Stimulated activated CD8-positive, alpha-beta memory T cell treated with anti-CD3 and anti-CD28 coated beads, Interleukin-15, amount 100 ng/mL, for 1 hour (primary cell): Measurements from ENCODE around the gene FSTL5.

ENCODE experiments used
- DNase-seq: peaks from one replicate; pipeline ENCODE4 v3.0.0-alpha.2; 2020; ENCODE audit warnings: low read depth

Gene FSTL5

DNA sequence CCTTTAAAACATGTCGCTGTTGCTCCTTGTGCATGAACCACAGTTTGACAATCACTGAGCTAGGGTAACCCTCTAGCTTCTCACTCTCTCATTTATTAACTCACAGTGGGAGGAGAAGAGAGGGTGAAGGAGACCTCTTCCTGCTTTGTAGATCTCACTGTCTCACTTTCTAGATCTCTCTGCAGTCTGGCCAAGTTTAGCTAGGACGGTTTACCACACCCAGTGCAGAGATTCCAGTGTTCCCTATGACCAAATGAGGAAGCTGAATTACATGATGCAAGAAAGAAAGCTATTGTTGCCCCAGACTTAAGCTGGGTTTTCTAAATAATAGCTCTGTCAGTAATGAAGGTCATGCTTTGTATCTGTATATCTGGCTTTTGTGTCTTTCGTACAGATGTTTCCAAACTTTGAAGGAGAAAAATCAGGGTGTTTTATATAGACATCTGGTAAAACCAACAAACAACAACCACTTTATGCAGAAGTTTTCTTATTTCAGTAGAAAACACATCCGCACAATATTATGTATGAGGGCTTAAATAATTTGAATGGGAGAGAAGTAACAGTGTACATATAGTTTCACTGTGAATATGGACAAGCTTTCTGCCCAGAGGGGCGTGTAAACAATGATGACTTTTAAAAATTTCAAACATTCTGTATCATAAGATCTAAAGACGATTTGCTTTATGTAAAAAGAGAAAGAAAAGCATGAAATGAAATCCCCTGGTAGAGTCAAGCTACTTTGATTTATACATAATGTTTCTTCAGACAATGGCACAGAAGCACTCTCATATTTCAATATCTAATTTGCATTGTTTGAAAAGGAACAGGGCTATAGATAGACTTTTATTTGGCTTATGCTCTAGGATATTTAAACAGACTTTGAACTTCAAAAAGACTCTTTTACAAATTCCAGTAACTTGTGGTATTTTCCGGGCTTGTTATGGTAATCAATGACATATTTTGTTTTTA lies 582.3 kb downstream of the FSTL5 start:
- DNase-seq, result no peak

GRCh38 chr4:161577579-161578301 lies 586.1 kb downstream of the FSTL5 start:
- no peak for DNase-seq

DNA sequence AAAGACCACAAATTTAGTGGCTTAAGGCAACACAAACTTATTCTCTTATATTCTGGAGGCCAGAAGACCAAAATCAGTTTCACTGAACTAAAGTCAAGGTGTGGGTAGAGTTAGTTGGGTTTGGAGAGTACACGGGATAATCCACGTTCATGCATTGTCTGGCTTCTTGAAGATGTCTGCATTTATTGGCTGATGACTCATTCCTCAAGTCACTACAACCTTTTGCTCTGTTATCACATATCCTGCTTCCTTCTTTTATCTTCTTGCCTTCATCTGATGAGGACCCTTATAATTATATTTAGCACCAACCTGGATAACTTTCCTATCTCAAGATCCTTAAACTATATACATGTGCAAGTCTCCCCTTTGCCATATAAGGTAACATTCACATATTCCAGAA lies 590.0 kb downstream of the FSTL5 start:
- DNase-seq, result no peak

GRCh38 chr4:161564230-161564834 lies 599.5 kb downstream of the FSTL5 start:
- DNase-seq, result no peak

DNA sequence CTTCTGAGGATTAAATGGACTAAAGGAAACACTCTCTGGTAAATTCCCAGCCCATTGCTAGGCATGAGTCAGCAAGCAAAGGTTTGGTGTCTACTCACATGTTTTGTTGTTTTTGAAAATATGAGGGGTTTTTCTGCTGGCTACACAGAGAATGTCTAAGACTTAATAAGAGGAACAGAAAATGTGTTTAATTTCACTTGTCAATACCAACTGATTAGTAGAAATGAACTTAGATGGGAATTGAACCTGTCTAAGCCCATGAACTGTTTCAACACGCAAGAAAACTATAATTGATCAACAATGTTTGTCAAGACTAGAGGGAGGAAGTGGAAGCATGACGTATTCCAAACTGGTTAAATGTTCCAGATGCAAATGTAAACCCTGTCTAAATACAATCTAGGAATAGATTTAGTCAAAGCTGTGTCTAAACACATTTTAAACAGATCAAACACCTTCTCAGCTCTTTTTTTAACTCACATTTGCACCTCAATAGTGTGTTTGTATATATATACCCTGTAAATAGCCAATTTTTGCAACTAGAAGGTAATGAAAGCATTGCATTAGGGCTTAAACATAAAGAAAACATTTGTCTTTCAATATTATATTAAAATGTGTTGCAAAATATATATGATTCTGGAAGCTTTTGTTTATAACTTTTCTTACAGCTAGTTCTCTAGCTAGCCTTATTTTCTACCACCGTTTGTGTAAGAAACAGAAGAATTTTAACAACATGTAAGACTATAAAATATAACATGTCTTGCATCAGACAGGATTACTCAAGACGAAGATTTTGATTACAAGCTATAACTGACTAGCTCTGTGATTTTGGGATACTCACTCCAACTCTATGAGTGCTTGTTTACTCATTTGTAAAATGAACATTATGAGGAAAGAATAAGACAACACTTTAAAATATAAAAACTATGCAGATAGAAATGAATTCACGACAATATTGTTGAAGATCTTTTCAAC lies 607.8 kb downstream of the FSTL5 start:
- no peak for DNase-seq

- DNase-seq, result no peak
These were observed 609.3 kb downstream of the FSTL5 start for GRCh38 chr4:161554372-161554990.

- DNase-seq, result no peak
These were observed 616.9 kb downstream of the FSTL5 start for GRCh38 chr4:161546902-161547301.

DNA sequence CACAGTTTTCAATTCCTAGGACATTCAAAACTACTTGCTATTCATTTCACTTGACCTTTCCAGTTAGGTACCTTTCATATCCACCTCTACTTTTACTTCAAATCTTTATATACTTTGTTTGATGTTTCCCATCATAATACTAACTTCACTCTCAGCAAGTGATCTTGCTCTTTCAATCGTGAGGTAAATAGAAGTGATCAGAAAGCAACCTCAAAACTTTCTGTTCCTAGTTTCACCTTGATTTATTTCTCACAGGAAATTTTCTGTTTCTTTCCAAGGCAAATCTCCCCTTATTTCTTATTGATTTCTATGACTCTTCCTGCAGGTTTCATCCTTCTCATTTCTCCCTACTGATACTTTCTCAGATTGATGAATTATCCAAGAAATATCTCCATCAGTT lies 623.5 kb downstream of the FSTL5 start:
- DNase-seq, result no peak

DNA sequence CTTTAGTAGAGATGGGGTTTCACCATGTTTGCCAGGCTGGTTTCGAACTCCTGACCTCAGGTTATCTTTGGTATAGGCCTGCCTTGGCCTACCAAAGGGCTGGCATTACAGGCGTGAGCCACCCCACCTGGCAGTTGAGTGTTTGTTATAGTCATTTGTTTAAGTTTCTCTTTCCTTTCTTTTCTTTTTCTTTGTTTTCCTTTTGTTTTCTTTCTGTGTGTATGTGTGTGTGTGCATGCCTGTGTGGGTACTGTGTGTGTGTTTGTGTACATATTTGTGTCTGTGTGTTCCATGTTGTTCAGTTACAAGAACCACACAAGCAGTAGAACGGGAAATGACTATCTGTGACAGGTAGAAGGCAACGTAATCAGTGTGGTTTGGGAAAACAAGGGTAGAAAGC lies 624.9 kb downstream of the FSTL5 start:
- DNase-seq, result no peak

- no peak for DNase-seq
These were observed 633.1 kb downstream of the FSTL5 start for GRCh38 chr4:161530710-161531109.

DNA sequence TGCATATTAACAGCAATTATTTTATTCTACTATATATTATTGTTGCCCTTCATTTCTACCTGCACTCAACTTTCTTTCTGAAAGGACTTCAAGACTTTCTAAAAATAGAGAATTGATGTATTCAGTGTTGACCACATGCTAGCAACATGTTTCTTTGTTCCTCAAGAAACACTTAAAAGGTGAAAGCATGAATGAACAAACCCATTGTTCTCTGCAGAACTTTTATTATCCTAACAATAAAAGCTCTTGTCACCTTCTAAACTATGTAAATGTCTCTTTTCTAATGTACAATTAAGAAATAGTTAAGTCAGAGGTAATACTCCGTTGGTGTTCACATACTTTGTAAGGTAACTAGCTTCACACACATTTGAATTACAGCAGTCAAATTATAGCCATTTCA lies 638.7 kb downstream of the FSTL5 start:
- DNase-seq, result no peak

- no peak for DNase-seq
These were observed 641.8 kb downstream of the FSTL5 start for GRCh38 chr4:161522031-161522430.

DNA sequence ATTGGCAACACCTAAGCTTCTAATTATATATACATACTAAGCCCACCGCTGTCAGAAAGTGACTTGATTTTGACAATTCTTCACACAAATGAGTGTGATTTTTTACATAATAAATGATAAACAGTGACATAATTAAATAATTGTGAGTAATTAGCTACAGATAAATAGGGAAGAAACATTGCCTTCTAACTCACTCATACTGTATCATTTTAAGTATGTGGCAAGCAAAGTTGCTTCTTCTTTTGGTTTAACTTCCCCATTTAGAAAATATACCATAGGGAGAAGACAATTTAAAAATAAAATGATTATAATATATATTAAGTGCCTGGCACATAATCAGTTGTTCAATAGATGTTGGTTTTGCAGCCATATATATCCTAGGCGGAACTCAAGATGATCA lies 644.2 kb downstream of the FSTL5 start:
- DNase-seq, result no peak

- DNase-seq, result no peak
These were observed 645.9 kb downstream of the FSTL5 start for GRCh38 chr4:161517941-161518340.

GRCh38 chr4:161505141-161505540 lies 658.7 kb downstream of the FSTL5 start:
- DNase-seq, result no peak

- DNase-seq, result no peak
These were observed 665.6 kb downstream of the FSTL5 start for GRCh38 chr4:161498155-161498554.

GRCh38 chr4:161486461-161486860 lies 677.3 kb downstream of the FSTL5 start:
- no peak for DNase-seq

- no peak for DNase-seq
These were observed 697.5 kb downstream of the FSTL5 start for GRCh38 chr4:161466316-161466715.

GRCh38 chr4:161463436-161463835 lies 700.4 kb downstream of the FSTL5 start:
- DNase-seq, result no peak

GRCh38 chr4:161457906-161458305 lies 705.9 kb downstream of the FSTL5 start:
- DNase-seq, result no peak

DNA sequence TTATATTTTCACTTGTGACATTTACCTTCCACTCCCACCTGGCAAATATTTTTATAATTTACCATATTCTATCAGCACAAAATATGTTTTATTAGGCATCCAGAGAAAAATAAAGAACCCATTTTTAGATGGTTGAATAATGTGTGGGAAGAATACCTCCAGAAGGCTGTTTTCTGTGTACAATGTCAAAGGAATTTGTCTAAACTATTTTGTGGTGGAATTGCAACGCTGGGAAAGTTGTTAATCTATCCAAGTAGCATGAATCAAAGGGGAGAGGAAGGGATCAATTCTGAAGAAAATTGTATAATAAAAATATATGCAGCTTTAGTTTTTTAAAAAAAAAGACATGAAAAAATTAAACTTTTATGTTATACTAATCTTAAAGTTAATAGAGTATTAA lies 706.5 kb downstream of the FSTL5 start:
- no peak for DNase-seq
